Upper lobe of left lung (tissue), 6 donors: ENCODE measurements around the gene SRGAP3. TPM values are rescaled to one million over a fixed set of nuclear protein-coding genes. Genes with fewer than 3 reads are reported as not detected.
"Not testable (repeated sequence)": the region's sequence is repeated elsewhere in the genome, so short reads cannot be mapped to it uniquely, and the experiment has no call there.

Experiments used
- ATAC-seq, 2 donors: fragments of 200-7000 bp; cut with Tn5 transposase; one replicate each; pipeline ENCODE4 v1.9.1; 2022; ENCODE audit warnings: mild to moderate bottlenecking in 2 of 2, moderate library complexity in 2 of 2; ENCODE audit not compliant: low FRiP score in 2 of 2
- DNase-seq, 2 donors: peaks; one replicate each; pipeline ENCODE4 v3.0.0-alpha.2; 2019 to 2020
- H3K27ac ChIP-seq, 4 donors: fragments of 200-600 bp; sonication (generic); one replicate each; pipeline ENCODE4 v1.5.1; 2016 to 2019
- H3K27me3 ChIP-seq, 4 donors: fragments of 200-600 bp; sonication (generic); one replicate each; pipeline ENCODE4 v1.5.1; 2017 to 2019
- H3K36me3 ChIP-seq, 4 donors: fragments of 200-600 bp; sonication (generic); one replicate each; pipeline ENCODE4 v1.5.1; 2016 to 2019
- H3K4me1 ChIP-seq, 4 donors: fragments of 200-600 bp; sonication (generic); one replicate each; pipeline ENCODE4 v1.5.1; 2018 to 2019
- H3K4me3 ChIP-seq, 4 donors: fragments of 200-600 bp; sonication (generic); one replicate each; pipeline ENCODE4 v1.5.1; 2017 to 2019; ENCODE audit warnings: mild to moderate bottlenecking in 2 of 4, moderate library complexity in 1 of 4
- H3K9me3 ChIP-seq, 4 donors: fragments of 200-600 bp; sonication (generic); one replicate each; pipeline ENCODE4 v1.5.1; 2018 to 2019
- EP300 ChIP-seq, 4 donors: sonication (generic); formaldehyde crosslinking; IDR thresholded peaks; one replicate each; pipeline ENCODE4 v1.5.1; 2017; ENCODE audit warnings: antibody characterized with exemption in 4 of 4, control low read depth in 2 of 4
- POLR2A ChIP-seq, 4 donors: fragments of 450-650 bp; IDR thresholded peaks; one replicate each; pipeline ENCODE4 v1.5.1; 2016 to 2017; ENCODE audit warnings: antibody characterized with exemption in 4 of 4, mild to moderate bottlenecking in 2 of 4
- POLR2AphosphoS5 ChIP-seq, 2 donors: sonication (generic); formaldehyde crosslinking; IDR thresholded peaks; one replicate each; pipeline ENCODE4 v1.5.1; 2017; ENCODE audit warnings: antibody characterized with exemption in 2 of 2
- WGBS, 2 donors: methylation state at CpG; one replicate each; pipeline ENCODE4 v1.1.5; 2017 to 2018; 5-methylcytosine and 5-hydroxymethylcytosine counted together
- total RNA-seq, 6 donors: library from RNA; depleted of rRNA in 4 of 6; stranded (reverse); fragments of >200 nt in 4 of 6; gene quantifications; one replicate each; pipeline versions ENCODE4 v1.1.0 to v1.2.1, GENCODE V29; 2016 to 2021
- TF ChIP-seq, protein P1 (sequence below), 6 experiments: fragments of 450-650 bp in 4 of 6; fragments of 200-600 bp in 2 of 6; sonication (generic) in 2 of 6; IDR thresholded peaks; one replicate each; pipeline ENCODE4 v1.5.1; 2016 to 2019; ENCODE audit warnings: antibody characterized with exemption in 6 of 6
- donor health status: DM: no; HTN: no; CAD: no; lungs with moderate emphysema.
- donor health status: DM: no; HTN: yes; CAD: no; lungs with severe emphysema.

Gene SRGAP3
- total RNA-seq, 6 donors from 2014 or later, result 4.6 to 29.6 (median 11.4) TPM

DNA sequence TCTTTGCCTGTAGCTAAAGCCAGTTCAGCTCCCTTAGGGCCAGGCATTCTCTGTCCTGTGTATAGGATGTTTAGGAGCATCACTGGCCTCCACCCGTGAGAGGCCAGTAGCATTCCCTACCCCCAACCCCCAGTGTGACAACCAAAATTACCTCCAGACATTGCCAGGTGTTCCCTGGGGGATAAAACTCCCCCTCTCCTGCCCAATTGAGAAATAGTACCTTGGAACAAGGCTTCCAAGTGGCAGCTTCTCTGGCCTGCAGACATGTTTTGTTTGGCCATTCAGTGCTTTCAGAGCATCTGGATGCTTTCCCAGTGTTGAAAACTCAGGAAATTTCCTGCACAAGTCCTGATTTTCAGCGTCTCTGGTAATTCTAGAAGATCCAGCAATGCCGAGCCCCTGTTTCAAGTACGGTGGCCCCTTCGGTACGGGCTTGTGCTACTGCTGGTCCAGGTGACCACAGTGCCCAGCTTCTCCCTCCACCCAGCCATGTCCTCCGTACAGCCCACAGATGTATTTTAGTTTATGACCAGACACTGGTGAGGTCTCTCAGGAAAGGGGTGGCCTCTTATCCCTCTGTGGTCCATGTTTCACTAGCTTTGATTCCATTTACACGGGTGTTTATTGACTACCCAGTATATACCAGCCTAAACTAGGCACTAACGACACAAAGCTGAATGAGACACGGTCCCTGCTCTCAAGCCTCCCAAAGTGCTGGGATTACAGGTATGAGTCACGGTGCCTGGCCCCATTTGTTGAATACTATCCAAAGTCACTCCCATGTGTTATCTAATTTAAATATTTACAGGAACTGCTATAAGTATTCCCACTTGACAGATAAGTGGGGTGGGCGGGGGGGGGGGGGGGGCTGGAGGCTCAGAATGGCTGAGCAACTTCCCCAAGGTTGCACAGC is 160.7 kb downstream of the SRGAP3 start:
- Histone ChIP-seq H3K27me3 (no peaks in the 10 kb centered on the region), H3K4me3 (no peak overlapping the region), H3K4me1 (peaks cover 11 to 19% (median 15%) of the 10 kb centered on the region in 4 donors), H3K9me3 (no peaks in the 10 kb centered on the region), H3K27ac (peak overlapping the region; percentile 57 to 82 (median 72)), H3K36me3 (no peaks in the 10 kb centered on the region)
- WGBS, 2 donors, result 48 to 63% methylated on average over 11 to 12 of the region's 12 CpGs
- TF ChIP-seq, protein P1, sequence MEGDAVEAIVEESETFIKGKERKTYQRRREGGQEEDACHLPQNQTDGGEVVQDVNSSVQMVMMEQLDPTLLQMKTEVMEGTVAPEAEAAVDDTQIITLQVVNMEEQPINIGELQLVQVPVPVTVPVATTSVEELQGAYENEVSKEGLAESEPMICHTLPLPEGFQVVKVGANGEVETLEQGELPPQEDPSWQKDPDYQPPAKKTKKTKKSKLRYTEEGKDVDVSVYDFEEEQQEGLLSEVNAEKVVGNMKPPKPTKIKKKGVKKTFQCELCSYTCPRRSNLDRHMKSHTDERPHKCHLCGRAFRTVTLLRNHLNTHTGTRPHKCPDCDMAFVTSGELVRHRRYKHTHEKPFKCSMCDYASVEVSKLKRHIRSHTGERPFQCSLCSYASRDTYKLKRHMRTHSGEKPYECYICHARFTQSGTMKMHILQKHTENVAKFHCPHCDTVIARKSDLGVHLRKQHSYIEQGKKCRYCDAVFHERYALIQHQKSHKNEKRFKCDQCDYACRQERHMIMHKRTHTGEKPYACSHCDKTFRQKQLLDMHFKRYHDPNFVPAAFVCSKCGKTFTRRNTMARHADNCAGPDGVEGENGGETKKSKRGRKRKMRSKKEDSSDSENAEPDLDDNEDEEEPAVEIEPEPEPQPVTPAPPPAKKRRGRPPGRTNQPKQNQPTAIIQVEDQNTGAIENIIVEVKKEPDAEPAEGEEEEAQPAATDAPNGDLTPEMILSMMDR (IDR thresholded peaks at IDR 0.05), result no peak
- TF ChIP-seq EP300 (IDR thresholded peaks at IDR 0.05) (no peak), POLR2A (IDR thresholded peaks at IDR 0.05) (no peak), POLR2AphosphoS5 (IDR thresholded peaks at IDR 0.05) (no peak)
- peak in 1 of 2 donors; percentile 80 for DNase-seq
- peak; percentile 53 to 86 for ATAC-seq

DNA sequence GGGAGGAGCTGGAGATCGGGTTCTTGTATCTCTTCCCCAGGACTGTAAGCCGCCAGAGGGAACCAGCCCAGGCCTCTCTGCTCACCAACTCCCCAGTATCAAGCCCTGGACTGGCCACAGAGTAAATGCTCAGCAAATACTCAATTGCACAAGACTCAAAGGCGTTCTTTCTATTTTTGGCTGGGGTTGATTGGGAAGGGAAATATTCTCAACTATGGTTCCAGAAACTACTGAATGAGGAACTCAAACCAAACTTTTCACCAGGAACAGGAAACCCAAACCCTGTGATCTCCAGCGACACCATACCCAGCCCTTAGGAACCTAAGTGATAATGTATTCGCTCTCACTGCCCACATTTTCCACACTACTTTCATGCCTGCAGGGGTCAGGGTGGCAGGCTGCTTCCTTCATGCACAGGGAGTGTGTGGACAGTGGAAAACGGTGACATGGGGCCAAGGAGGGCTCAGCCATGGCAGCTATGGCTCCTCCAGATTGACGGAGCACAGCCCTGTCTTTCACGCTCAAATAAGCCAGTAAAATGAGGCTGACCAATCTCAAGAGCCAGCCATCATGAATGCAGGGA is 161.5 kb downstream of the SRGAP3 start:
- 39 to 57% methylated on average over 5 to 8 of the region's 8 CpGs for WGBS, 2 donors
- peak; percentile 36 to 70 for ATAC-seq
- Histone ChIP-seq H3K27ac (peak overlapping the region; percentile 57 to 82 (median 72)), H3K27me3 (no peaks in the 10 kb centered on the region), H3K36me3 (no peaks in the 10 kb centered on the region), H3K4me3 (no peak overlapping the region), H3K9me3 (no peaks in the 10 kb centered on the region), H3K4me1 (peaks cover 11 to 19% (median 15%) of the 10 kb centered on the region in 4 donors)
- DNase-seq, result peak in 1 of 2 donors; percentile 46
- TF ChIP-seq POLR2A (IDR thresholded peaks at IDR 0.05), result no peak
- TF ChIP-seq POLR2AphosphoS5 (IDR thresholded peaks at IDR 0.05), result no peak
- TF ChIP-seq, protein P1 (IDR thresholded peaks at IDR 0.05), result peak in 1 of 6 experiments; percentile 4

DNA sequence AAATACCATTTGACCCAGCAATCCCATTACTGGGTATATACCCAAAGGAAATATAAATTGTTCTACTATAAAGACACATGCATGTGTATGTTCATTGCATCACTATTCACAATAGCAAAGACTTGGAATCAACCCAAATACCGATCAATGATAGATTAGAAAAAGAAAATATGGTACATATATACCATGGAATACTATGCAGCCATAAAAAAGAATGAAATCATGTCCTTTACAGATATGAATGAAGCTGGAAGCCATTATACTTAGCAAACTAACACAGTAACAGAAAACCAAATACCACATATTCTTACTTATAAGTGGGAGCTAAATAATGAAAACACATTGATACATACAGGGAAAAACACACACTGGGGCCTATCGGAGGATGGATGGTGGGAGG is 164.0 kb downstream of the SRGAP3 start:
- not testable (repeated sequence) for H3K4me3 ChIP-seq, ATAC-seq, DNase-seq, H3K36me3 ChIP-seq, H3K9me3 ChIP-seq, H3K27ac ChIP-seq, H3K27me3 ChIP-seq
- H3K4me1 ChIP-seq, result peaks cover 11 to 19% (median 15%) of the 10 kb centered on the region in 4 donors
- WGBS, 2 donors, result 37 to 66% methylated on average over 2 of the region's 2 CpGs

DNA sequence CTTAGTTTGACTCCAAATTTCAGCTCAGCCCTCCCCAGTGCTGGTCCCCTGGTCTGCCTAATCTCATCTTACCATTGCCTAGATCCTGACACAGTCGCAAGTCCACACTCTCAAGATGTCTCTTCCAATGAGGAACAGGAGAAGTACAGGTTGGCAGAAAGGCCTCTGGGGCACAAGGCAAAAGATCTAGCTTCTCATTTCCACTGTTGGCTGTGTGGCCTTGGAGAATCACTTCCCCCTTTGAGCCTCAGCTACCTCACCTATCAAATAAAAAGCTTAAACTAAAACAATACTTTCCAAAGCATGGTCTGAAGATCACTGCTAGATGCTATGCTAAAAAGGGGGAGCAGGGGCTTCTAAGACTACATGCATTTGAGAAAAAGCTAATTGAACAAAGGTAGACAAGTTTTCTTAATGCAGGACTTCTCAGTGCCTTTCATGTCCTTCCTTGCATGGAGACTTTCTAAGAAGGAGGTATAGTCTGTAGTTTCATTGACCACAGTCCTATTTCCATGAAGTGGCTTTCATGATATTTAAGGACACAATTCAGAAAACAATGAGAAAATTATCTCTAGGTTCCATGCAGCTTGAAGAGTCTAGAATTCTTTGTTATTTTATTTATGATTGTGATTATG is 168.1 kb downstream of the SRGAP3 start:
- Histone ChIP-seq H3K27ac (no peak overlapping the region), H3K36me3 (no peaks in the 10 kb centered on the region), H3K4me3 (no peak overlapping the region), H3K9me3 (no peaks in the 10 kb centered on the region), H3K4me1 (no peaks in the 10 kb centered on the region), H3K27me3 (no peaks in the 10 kb centered on the region)
- no peak for DNase-seq
- TF ChIP-seq EP300 (IDR thresholded peaks at IDR 0.05), result no peak
- TF ChIP-seq POLR2AphosphoS5 (IDR thresholded peaks at IDR 0.05), result no peak
- TF ChIP-seq, protein P1 (IDR thresholded peaks at IDR 0.05), result no peak
- no peak for TF ChIP-seq POLR2A (IDR thresholded peaks at IDR 0.05)
- no peak for ATAC-seq
- 92 to 94% methylated on average over 1 of the region's 1 CpG for WGBS, 2 donors

DNA sequence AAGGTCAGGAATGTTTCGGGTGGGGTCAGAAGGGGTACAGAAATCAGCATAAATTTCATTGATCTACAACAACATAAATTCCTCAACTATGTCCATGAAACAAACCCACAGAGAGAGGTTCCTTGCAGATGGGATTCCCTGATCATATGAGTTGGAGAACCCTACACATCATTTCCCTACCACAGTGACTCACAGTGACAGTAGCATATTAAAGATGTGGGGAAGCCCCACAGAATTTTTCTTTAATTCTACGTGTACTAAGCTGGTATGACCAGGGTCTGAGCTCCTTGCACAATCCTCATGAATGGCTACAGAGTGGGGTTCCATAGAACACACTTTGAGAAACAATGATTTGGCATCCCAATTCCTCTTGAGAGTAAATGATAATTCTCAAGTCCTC is 169.3 kb downstream of the SRGAP3 start:
- no peak for DNase-seq
- no peaks in the 10 kb centered on the region for H3K27me3 ChIP-seq
- H3K4me3 ChIP-seq, result no peak overlapping the region
- 83 to 86% methylated on average over 2 of the region's 2 CpGs for WGBS, 2 donors
- H3K9me3 ChIP-seq, result no peaks in the 10 kb centered on the region
- no peaks in the 10 kb centered on the region for H3K4me1 ChIP-seq
- no peaks in the 10 kb centered on the region for H3K36me3 ChIP-seq
- no peak for ATAC-seq
- no peak overlapping the region for H3K27ac ChIP-seq
- TF ChIP-seq EP300 (IDR thresholded peaks at IDR 0.05), result no peak
- no peak for TF ChIP-seq POLR2A (IDR thresholded peaks at IDR 0.05)
- TF ChIP-seq POLR2AphosphoS5 (IDR thresholded peaks at IDR 0.05), result no peak
- TF ChIP-seq, protein P1 (IDR thresholded peaks at IDR 0.05), result no peak
